GM12891 (cell line): ENCODE results near the gene DBI.

Experiments used
- POLR2AphosphoS5 ChIP-seq: IDR thresholded peaks from 2 replicates; pipeline ENCODE4 v1.6.1; 2011; ENCODE audit warnings: low read depth, low read length, control low read depth
- POU2F2 ChIP-seq: IDR thresholded peaks from 2 replicates; pipeline ENCODE4 v1.6.1; 2011; ENCODE audit warnings: low read depth, mild to moderate bottlenecking, control low read depth, low read length, moderate library complexity

DNA sequence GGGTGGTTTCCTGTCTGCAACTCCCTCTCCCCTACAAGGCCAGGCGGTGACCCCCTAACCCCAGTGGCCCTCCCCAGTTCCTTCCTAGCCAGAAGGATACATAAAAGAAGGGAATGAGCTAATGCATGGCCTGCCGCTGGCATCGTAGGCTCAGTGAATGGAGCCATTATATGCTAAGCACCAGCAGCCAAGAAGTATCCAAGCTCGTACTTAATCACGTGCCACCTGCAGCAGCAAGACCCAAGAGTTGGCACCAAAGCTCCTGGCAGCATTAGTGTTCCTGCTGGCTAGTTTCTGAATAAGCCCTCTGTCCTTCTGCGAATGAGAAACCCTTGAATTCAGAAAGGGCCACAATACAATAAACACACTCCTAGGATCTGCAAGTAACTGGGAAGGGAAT lies 4.3 kb downstream of the DBI start:
- TF ChIP-seq POLR2AphosphoS5 (no peak), POU2F2 (no peak)
